ENCODE measurements around the gene AGAP5.
"Not testable (repeated sequence)": the region's sequence is repeated elsewhere in the genome, so short reads cannot be mapped to it uniquely, and the experiment has no call there.

The AGAP5 gene

GRCh38 chr10:73713912-73714311 lies 16.0 kb upstream of the AGAP5 start:
- DNase-seq: not testable (repeated sequence)

GRCh38 chr10:73711683-73712082 lies 13.8 kb upstream of the AGAP5 start:
- DNase-seq: not testable (repeated sequence)

GRCh38 chr10:73708122-73708521 lies 10.2 kb upstream of the AGAP5 start:
- DNase-seq: not testable (repeated sequence)

GRCh38 chr10:73707628-73708027 lies 9.7 kb upstream of the AGAP5 start:
- DNase-seq: not testable (repeated sequence)

GRCh38 chr10:73706488-73706887 lies 8.6 kb upstream of the AGAP5 start:
- DNase-seq: not testable (repeated sequence)

GRCh38 chr10:73705506-73706072 lies 7.7 kb upstream of the AGAP5 start:
- DNase-seq: not testable (repeated sequence)

- not testable (repeated sequence) for DNase-seq
These were observed 6.0 kb upstream of the AGAP5 start for GRCh38 chr10:73703924-73704323.

GRCh38 chr10:73698819-73699218 lies 910 bp upstream of the AGAP5 start:
- DNase-seq: not testable (repeated sequence)

GRCh38 chr10:73695302-73695701 lies 2.6 kb downstream of the AGAP5 start:
- DNase-seq: not testable (repeated sequence)

- not testable (repeated sequence) for DNase-seq
These were observed 7.2 kb downstream of the AGAP5 start for GRCh38 chr10:73690755-73691154.

- DNase-seq: not testable (repeated sequence)
These were observed 8.3 kb downstream of the AGAP5 start for GRCh38 chr10:73689596-73689995.

GRCh38 chr10:73687641-73688040 lies 10.3 kb downstream of the AGAP5 start:
- not testable (repeated sequence) for DNase-seq

GRCh38 chr10:73674546-73674945 lies 23.4 kb downstream of the AGAP5 start:
- not testable (repeated sequence) for DNase-seq

- not testable (repeated sequence) for DNase-seq
These were observed 29.5 kb downstream of the AGAP5 start for GRCh38 chr10:73668378-73668777.

- not testable (repeated sequence) for DNase-seq
These were observed 31.6 kb downstream of the AGAP5 start for GRCh38 chr10:73666153-73666809.

GRCh38 chr10:73665581-73665980 lies 32.3 kb downstream of the AGAP5 start:
- DNase-seq: not testable (repeated sequence)

GRCh38 chr10:73664156-73665040 lies 33.5 kb downstream of the AGAP5 start:
- DNase-seq: not testable (repeated sequence)

GRCh38 chr10:73663621-73664020 lies 34.3 kb downstream of the AGAP5 start:
- DNase-seq: not testable (repeated sequence)

GRCh38 chr10:73662705-73663104 lies 35.2 kb downstream of the AGAP5 start:
- not testable (repeated sequence) for DNase-seq

- no peak for DNase-seq
These were observed 42.0 kb downstream of the AGAP5 start, which contains the start of gene SYNPO2L for GRCh38 chr10:73655990-73656298. TSS of gene SYNPO2L (minus strand) at chr10:73656029. CDS start at chr10:73655922, 107 bp downstream.

- DNase-seq: no peak
These were observed 42.5 kb downstream of the AGAP5 start for GRCh38 chr10:73655257-73655989.

- DNase-seq: no peak
These were observed 44.2 kb downstream of the AGAP5 start for GRCh38 chr10:73653701-73654100.

- DNase-seq: no peak
These were observed 44.7 kb downstream of the AGAP5 start for GRCh38 chr10:73653195-73653594.

Measured in KG1 (cell line).